A549 (cell line): ENCODE measurements around the gene WFDC1. TPM values are rescaled to one million over a fixed set of nuclear protein-coding genes. Genes with fewer than 3 reads are reported as not detected.

Experiments
- ATAC-seq, 2 experiments: fragments of 200-7000 bp in 1 of 2; fragments of >200 bp in 1 of 2; cut with Nextera tagmentation in 1 of 2; cut with Tn5 transposase in 1 of 2; 3 replicates each; pipeline versions ENCODE4 v1.8.0 to v1.9.1; 2018 to 2020; ENCODE audit warnings: mild to moderate bottlenecking in 1 of 2, moderate library complexity in 1 of 2
- CTCF ChIA-PET: fragments of 300-600 bp; sonication (Branson Sonifier 250); formaldehyde crosslinking; extraction: SDS; loops from one replicate; lab custom pipeline; 2021; ENCODE audit warnings: antibody characterized with exemption, inconsistent platforms; lab: Yijun Ruan, JAX
- POLR2A ChIA-PET: fragments of 350-600 bp; formaldehyde crosslinking; extraction: SDS; loops from one replicate; lab custom pipeline; 2021; ENCODE audit warnings: antibody characterized with exemption, inconsistent platforms; lab: Yijun Ruan, JAX
- DNase-seq, 2 experiments: peaks; one replicate each; pipeline versions ENCODE4 v3.0.0 to v3.0.0-alpha.2; 2011 to 2016; ENCODE audit warnings: low read depth in 1 of 2, low spot score in 1 of 2
- FAIRE-seq: peaks from 2 replicates; lab custom pipeline; 2011; peaks lifted over from hg19 to GRCh38; lab: Jason Lieb, UNC
- H3K27ac ChIP-seq, 2 experiments: fragments of >200 bp; sonication (Bioruptor Twin); formaldehyde crosslinking; 3 replicates each; pipeline ENCODE4 v1.5.1; 2016 to 2017
- H3K4me1 ChIP-seq: fragments of >200 bp; sonication (Bioruptor Twin); formaldehyde crosslinking; 3 replicates; pipeline ENCODE4 v1.6.1; 2016
- H3K4me2 ChIP-seq: fragments of >200 bp; sonication (Bioruptor Twin); formaldehyde crosslinking; 3 replicates; pipeline ENCODE4 v1.6.1; 2016
- H3K4me3 ChIP-seq: fragments of >200 bp; sonication (Bioruptor Twin); formaldehyde crosslinking; 3 replicates; pipeline ENCODE4 v1.5.1; 2016
- H3K9me3 ChIP-seq: fragments of >200 bp; sonication (Bioruptor Twin); formaldehyde crosslinking; 3 replicates; pipeline ENCODE4 v1.6.1; 2016
- CHD2 ChIP-seq: fragments of 150-350 bp; IDR thresholded peaks from 2 replicates; pipeline ENCODE4 v1.6.1; 2014; ENCODE audit warnings: low read length; ENCODE audit not compliant: partially characterized antibody
- E2F6 ChIP-seq: IDR thresholded peaks from 2 replicates; pipeline ENCODE4 v1.6.1; 2012; ENCODE audit warnings: low read depth, borderline replicate concordance
- EHF ChIP-seq: fragments of 250-450 bp; sonication (Bioruptor Pico); IDR thresholded peaks from 2 replicates; pipeline ENCODE4 v1.5.0; 2020; ENCODE audit warnings: mild to moderate bottlenecking
- EHMT2 ChIP-seq: fragments of 200-600 bp; sonication (generic); IDR thresholded peaks from 2 replicates; pipeline ENCODE4 v1.6.1; 2016; ENCODE audit warnings: antibody characterized with exemption, low read depth, mild to moderate bottlenecking, moderate library complexity
- ELK1 ChIP-seq: fragments of 150-350 bp; IDR thresholded peaks from 2 replicates; pipeline ENCODE4 v1.6.1; 2014; ENCODE audit warnings: low read depth, mild to moderate bottlenecking, low read length
- EP300 ChIP-seq, 2 experiments: fragments of >200 bp; sonication (Bioruptor Twin); formaldehyde crosslinking; IDR thresholded peaks; 2 replicates in 1 of 2; 3 replicates in 1 of 2; pipeline ENCODE4 v1.6.1; 2016 to 2017
- HEYL ChIP-seq: fragments of 250-450 bp; sonication (Bioruptor Pico); IDR thresholded peaks from 2 replicates; pipeline ENCODE4 v1.8.0; 2021; ENCODE audit warnings: mild to moderate bottlenecking, moderate library complexity
- HMGXB4 ChIP-seq: fragments of 250-450 bp; sonication (Bioruptor Pico); IDR thresholded peaks from 2 replicates; pipeline ENCODE4 v1.5.0; 2021; ENCODE audit warnings: mild to moderate bottlenecking, moderate library complexity, borderline replicate concordance
- HOXA7 ChIP-seq: fragments of 250-450 bp; sonication (Bioruptor Pico); IDR thresholded peaks from 2 replicates; pipeline ENCODE4 v1.5.0; 2020; ENCODE audit warnings: mild to moderate bottlenecking, moderate library complexity
- JUN ChIP-seq, 2 experiments: fragments of >200 bp; sonication (Bioruptor Twin); formaldehyde crosslinking; IDR thresholded peaks; 2 replicates in 1 of 2; 3 replicates in 1 of 2; pipeline ENCODE4 v1.6.1; 2016 to 2017
- JUNB ChIP-seq: fragments of >200 bp; sonication (Bioruptor Twin); formaldehyde crosslinking; IDR thresholded peaks from 2 replicates; pipeline ENCODE4 v1.6.1; 2016
- MAZ ChIP-seq: fragments of 150-350 bp; IDR thresholded peaks from 2 replicates; pipeline ENCODE4 v1.6.1; 2014; ENCODE audit warnings: antibody characterized with exemption, low read depth, low read length, borderline replicate concordance
- MYC ChIP-seq: IDR thresholded peaks from 2 replicates; pipeline ENCODE4 v1.6.1; 2012; ENCODE audit warnings: mild to moderate bottlenecking, inconsistent platforms, low read length, improper control_type of control experiment, borderline replicate concordance
- PBX3 ChIP-seq: IDR thresholded peaks from 2 replicates; pipeline ENCODE4 v1.6.1; 2012
- PHF8 ChIP-seq: fragments of 200-600 bp; sonication (generic); IDR thresholded peaks from 2 replicates; pipeline ENCODE4 v1.6.1; 2016; ENCODE audit warnings: low read depth, mild to moderate bottlenecking, antibody characterized with exemption, moderate library complexity, borderline replicate concordance
- POLR2A ChIP-seq: IDR thresholded peaks from 2 replicates; pipeline ENCODE4 v1.6.1; 2012; ENCODE audit warnings: mild to moderate bottlenecking, low read length
- RARB ChIP-seq: fragments of 250-450 bp; sonication (Bioruptor Pico); IDR thresholded peaks from 2 replicates; pipeline ENCODE4 v1.8.0; 2021; ENCODE audit warnings: mild to moderate bottlenecking, moderate library complexity
- RFX5 ChIP-seq: fragments of 450-650 bp; IDR thresholded peaks from 2 replicates; pipeline ENCODE4 v1.7.1; 2014; ENCODE audit warnings: antibody characterized with exemption, mild to moderate bottlenecking, moderate library complexity
- SREBF2 ChIP-seq: fragments of 450-650 bp; IDR thresholded peaks from 2 replicates; pipeline ENCODE4 v1.6.1; 2014; ENCODE audit warnings: mild to moderate bottlenecking, moderate library complexity
- USF2 ChIP-seq: fragments of 450-650 bp; IDR thresholded peaks from 2 replicates; pipeline ENCODE4 v1.6.1; 2014; ENCODE audit warnings: antibody characterized with exemption
- ZC3H11A ChIP-seq: fragments of 450-650 bp; IDR thresholded peaks from 2 replicates; pipeline ENCODE4 v1.6.1; 2014; ENCODE audit warnings: antibody characterized with exemption, mild to moderate bottlenecking
- ZFP36 ChIP-seq: fragments of 450-650 bp; IDR thresholded peaks from 2 replicates; pipeline ENCODE4 v1.6.1; 2014; ENCODE audit warnings: borderline replicate concordance; ENCODE audit not compliant: partially characterized antibody
- ZNF302 ChIP-seq: fragments of 250-450 bp; sonication (Bioruptor Pico); IDR thresholded peaks from 2 replicates; pipeline ENCODE4 v1.9.0; 2021; ENCODE audit warnings: inconsistent platforms, mild to moderate bottlenecking, moderate library complexity
- WGBS: methylation state at CpG from one replicate; pipeline ENCODE4 v1.1.6; 2017; ENCODE audit errors: missing lambda C conversion rate; 5-methylcytosine and 5-hydroxymethylcytosine counted together
- polyA plus RNA-seq, 4 experiments: library from polyadenylated mRNA; depleted of rRNA in 3 of 4; stranded (reverse); fragments of >200 nt; fragmentation: RNase III in 1 of 4; extraction: RNeasy Plus Mini Kit Qiagen cat#74134 plus additional on column Dnase treatment in 1 of 4; gene quantifications; 2 replicates in 3 of 4; 3 replicates in 1 of 4; pipeline ENCODE4 v1.2.3, GENCODE V29; 2011 to 2017

The WFDC1 gene
- polyA plus RNA-seq, 2 of the 4 experiments (the other 2 are of a cell fraction), result not detected

- H3K4me1 ChIP-seq, result no peaks in the 10 kb centered on the region
- DNase-seq (no peak), ATAC-seq (no peak), FAIRE-seq (no peak)
- no peak for TF ChIP-seq MYC
- TF ChIP-seq E2F6, result no peak
- TF ChIP-seq EP300 (IDR thresholded peaks at IDR 0.05), result no peak
- no peak for TF ChIP-seq USF2
- no peak for TF ChIP-seq RFX5
- no peak for TF ChIP-seq EHF (CRISPR knock-in tag)
- TF ChIP-seq ZNF302, result no peak
- no peak for TF ChIP-seq PBX3
- TF ChIP-seq EHMT2, result no peak
- no peak for TF ChIP-seq JUN (IDR thresholded peaks at IDR 0.05)
- TF ChIP-seq ZC3H11A, result no peak
- no peak for TF ChIP-seq HMGXB4 (CRISPR knock-in tag)
- TF ChIP-seq PHF8, result no peak
- no peak for TF ChIP-seq HOXA7 (CRISPR knock-in tag)
- TF ChIP-seq SREBF2, result no peak
- TF ChIP-seq ZFP36, result no peak
- no peak for TF ChIP-seq RARB (CRISPR knock-in tag)
- TF ChIP-seq POLR2A, result no peak
- TF ChIP-seq JUNB, result no peak
- no peak for TF ChIP-seq HEYL
- no peak overlapping the region for H3K4me2 ChIP-seq
- CTCF ChIA-PET, result no interaction called here
- POLR2A ChIA-PET, result no interaction called here
- H3K9me3 ChIP-seq, result peaks cover 17% of the 10 kb centered on the region
- H3K27ac ChIP-seq, result no peak overlapping the region
- WGBS, result 23% methylated on average over 5 of the region's 5 CpGs
- no peak overlapping the region for H3K4me3 ChIP-seq
Observed at GRCh38 chr16:84320511-84320910, 25.8 kb downstream of the WFDC1 start.

DNA sequence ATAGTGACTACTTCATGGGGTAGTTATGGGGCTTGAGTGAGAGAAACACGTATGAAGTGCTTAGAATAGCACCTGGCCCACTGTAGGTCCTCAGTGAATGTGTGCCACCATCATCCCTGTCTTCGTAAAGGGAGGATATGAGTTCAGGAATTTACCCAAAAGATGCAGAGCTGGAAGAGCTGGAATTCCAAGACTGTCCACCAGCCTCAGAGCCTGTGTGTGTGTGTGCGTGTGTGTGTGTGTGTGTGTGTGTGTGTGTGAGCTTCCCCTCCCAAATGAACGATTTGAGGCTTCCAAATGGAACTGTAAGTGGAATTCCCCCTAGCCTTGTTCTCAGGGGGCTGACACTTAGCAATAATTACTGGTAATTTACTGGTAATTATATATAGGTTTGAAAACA is 27.3 kb downstream of the WFDC1 start:
- Histone ChIP-seq H3K4me3 (no peak overlapping the region), H3K9me3 (peaks cover 27% of the 10 kb centered on the region)
- DNase-seq, result no peak
- TF ChIP-seq PBX3, result no peak
- TF ChIP-seq MAZ, result no peak
- no peak for TF ChIP-seq HMGXB4 (CRISPR knock-in tag)
- TF ChIP-seq JUNB, result no peak
- no peak for TF ChIP-seq E2F6
- no peak for TF ChIP-seq EHF (CRISPR knock-in tag)
- no peak for TF ChIP-seq CHD2
- TF ChIP-seq ELK1, result no peak
- TF ChIP-seq, all 56 proteins: peak for 0
- 18% methylated on average over 4 of the region's 4 CpGs for WGBS
- ChIA-PET CTCF (interaction anchor here (0.9 to 1.0 kb wide), 2 partner anchors 14 to 44 kb away, joined by 3 to 4 read pairs; no protein-coding TSS in a partner anchor), POLR2A (no interaction called here)
- no peak for ATAC-seq
- no peak overlapping the region for H3K27ac ChIP-seq
- no peak overlapping the region for H3K4me2 ChIP-seq
- no peaks in the 10 kb centered on the region for H3K4me1 ChIP-seq
- FAIRE-seq, result no peak
